NCI-H510A treated with DMSO at 0.1 percent for 48 hours (cell line): ENCODE data around the gene AP1G1.
A peak's percentile ranks its signal among the peaks of the same experiment; 100 is the strongest.

Experiments
- DNase-seq: peaks from one replicate; lab custom pipeline; 2025; lab: John Stamatoyannopoulos, UW

The AP1G1 gene

DNA sequence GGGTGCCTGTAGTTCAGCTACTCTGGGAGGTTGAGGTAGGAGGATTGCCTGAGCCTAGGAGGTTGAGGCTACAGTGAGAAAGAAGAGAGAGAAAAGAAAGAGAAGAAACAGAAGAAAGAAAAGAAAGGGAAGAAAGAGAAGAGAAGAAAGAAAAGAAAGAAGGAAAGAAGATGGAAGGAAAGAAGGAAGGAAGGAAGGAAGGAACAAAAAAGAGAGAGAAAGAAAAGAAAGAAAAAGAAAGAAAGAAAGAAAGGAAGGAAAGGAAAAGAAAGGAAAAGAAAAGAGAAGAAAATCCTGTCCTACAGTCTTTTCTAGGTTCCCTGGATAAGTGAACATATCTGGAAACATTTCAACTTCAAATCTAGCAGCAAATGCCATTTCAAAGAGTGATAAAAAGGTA, 54.5 kb downstream of the AP1G1 start:
- no peak for DNase-seq

GRCh38 chr16:71748226-71748625, 60.4 kb downstream of the AP1G1 start:
- DNase-seq, result no peak

- peak; percentile 9 for DNase-seq
Observed at GRCh38 chr16:71746442-71747046, 62.1 kb downstream of the AP1G1 start.

GRCh38 chr16:71738855-71739254, 69.8 kb downstream of the AP1G1 start:
- DNase-seq, result no peak

- no peak for DNase-seq
Observed at GRCh38 chr16:71737501-71737900, 71.1 kb downstream of the AP1G1 start.

GRCh38 chr16:71734511-71734910, 74.1 kb downstream of the AP1G1 start:
- DNase-seq, result no peak

- DNase-seq, result no peak
Observed at GRCh38 chr16:71732587-71732986, 76.0 kb downstream of the AP1G1 start.

DNA sequence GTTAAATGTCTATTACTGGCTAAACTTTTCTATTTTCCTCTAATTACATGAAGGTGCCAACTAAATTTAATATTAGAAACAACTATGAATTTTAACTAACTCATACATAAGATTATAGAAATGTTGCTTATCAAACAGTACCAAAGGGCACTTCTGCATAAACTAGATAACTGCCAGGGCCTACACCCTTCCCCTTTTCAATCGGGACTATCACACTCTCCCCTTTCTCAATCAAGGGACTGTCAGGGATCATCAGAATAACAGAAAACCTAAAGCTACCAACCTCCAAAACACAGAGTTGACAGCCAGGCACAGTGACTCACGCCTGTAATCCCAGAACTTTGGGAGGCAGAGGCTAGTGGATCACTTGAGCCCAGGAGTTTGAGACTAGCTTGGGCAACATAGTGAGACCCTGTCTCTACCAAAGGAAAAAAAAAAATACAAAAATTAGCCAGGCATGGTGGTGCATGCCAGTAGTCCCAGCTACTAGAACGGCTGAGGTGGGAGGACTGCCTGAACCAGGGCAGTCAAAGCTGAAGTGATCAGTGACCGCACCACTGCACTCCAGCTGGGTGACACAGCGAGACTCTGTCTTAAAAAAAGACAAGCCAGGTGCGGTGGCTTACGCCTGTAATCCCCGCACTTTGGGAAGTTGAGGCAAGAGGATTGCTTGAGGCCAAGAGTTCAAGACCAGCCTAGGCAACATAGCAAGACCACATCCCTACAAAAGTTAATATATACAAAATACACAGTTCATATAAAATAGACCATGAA, 80.9 kb downstream of the AP1G1 start:
- DNase-seq, result no peak

GRCh38 chr16:71726476-71727315, 81.9 kb downstream of the AP1G1 start:
- no peak for DNase-seq

GRCh38 chr16:71724320-71724751, 84.3 kb downstream of the AP1G1 start, which contains the start of gene PHLPP2:
PHLPP2 (minus strand) TSS chr16:71724701; CDS start chr16:71714795, 9,906 bp downstream.
- no peak for DNase-seq

- DNase-seq, result peak; percentile 84
Observed at GRCh38 chr16:71723537-71724319, 84.9 kb downstream of the AP1G1 start.

GRCh38 chr16:71722801-71723536, 85.7 kb downstream of the AP1G1 start:
- peak; percentile 20 for DNase-seq

DNA sequence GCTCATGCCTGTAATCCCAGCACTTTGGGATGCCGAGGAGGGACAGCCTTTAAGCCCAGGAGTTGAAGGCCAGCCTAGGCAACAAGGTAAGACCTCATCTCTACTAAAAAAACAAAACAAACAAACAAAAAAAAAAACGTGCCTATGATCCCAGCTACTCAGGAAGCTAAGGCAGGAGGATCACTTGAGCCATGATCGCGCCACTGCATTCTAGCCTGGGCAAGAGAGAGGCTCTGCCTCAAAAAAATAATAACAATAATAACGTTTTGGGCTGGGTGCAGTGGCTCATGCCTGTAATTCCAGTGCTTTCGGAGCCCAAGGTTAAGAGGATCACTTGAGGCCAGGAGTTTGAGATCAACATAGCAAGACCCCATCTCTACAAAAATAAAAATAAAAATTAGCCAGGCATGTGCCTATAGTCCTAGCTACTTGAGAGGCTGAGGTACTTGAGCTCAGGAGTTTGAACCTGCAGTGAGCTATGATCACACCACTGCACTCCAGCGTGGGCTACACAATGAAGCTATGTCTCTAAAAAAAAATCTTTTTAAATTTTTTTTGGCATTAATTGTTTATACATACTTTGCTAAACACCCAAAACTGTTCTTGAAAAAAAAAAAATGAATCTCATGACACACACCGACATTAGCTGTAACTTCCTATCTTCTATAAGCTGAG, 87.4 kb downstream of the AP1G1 start:
- DNase-seq, result no peak

GRCh38 chr16:71712501-71712900, 96.1 kb downstream of the AP1G1 start:
- no peak for DNase-seq

GRCh38 chr16:71711789-71712188, 96.8 kb downstream of the AP1G1 start:
- no peak for DNase-seq

DNA sequence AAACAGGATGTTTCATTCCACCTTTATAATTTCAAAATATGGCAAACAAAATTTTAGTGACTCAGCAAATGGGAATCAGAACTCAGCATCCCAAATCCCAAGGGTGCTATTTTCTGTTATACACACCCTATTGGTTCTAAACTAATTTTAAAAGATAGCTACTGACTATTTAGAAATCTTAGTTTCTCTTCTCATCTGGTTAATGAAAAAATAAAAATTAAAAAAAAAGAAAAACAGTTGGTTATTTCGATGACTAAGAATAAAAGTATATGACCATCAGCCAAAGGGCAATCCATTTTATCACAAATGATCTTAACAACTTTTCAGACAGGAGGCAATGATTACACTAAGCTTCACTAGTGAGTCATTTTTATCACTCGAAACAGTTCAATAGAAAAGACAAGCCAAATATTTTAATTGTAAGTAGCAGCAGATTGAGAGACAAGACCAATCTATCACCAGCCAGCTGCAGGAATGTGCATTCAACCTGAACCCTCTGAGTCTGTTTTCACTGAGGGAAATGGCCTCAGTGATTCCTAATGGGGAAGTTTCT, 99.3 kb downstream of the AP1G1 start:
- DNase-seq, result no peak

GRCh38 chr16:71708696-71709095, 99.9 kb downstream of the AP1G1 start:
- DNase-seq, result no peak

GRCh38 chr16:71707199-71707598, 101.4 kb downstream of the AP1G1 start:
- DNase-seq, result no peak

DNA sequence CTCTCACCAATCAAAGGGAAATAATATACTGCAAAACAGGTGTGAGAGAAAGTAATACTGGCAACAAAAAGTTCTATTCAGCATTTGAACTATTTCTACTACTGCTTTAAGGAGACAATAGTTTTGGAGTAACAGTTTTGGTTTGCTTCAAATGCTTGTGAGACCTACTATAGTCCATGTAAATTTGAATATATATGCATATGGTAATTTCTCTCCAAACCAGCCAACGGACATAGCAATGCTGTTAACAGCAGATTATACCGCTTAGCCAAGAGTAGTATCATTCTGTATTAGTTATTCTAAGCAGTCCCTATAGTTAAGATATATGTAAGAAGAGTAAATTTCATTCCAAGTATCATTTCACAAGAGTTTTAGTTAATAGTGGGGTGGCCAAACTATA, 102.6 kb downstream of the AP1G1 start:
- DNase-seq, result no peak

DNA sequence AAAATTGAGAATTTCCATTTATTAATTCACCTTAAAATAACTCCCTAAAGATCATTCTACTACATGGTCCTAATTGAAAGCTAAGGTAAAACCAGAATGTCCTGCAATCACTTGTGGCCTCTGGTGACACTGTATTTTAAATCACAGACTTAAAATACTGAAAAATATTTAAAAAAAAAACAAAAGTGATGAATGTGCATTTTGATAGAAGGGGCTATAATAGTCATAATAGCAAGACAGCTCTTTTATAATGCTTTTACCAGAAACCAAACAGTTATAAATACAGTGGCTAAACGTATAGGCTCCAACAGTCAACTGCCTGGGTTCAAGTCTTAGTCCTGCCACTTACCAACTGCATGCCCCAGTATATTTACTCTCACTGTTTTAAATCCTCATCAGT, 105.3 kb downstream of the AP1G1 start:
- DNase-seq, result no peak
